GM23248 (cell line): Measurements from ENCODE around the gene GMPPA.

Experiments
- EZH2 ChIP-seq: fragments of 200-600 bp; sonication (generic); IDR thresholded peaks from 2 replicates; pipeline ENCODE4 v1.6.1; 2018; ENCODE audit warnings: antibody characterized with exemption, mild to moderate bottlenecking; ENCODE audit not compliant: insufficient read depth, poor library complexity, severe bottlenecking
- EZH2phosphoT487 ChIP-seq: fragments of 200-600 bp; sonication (generic); IDR thresholded peaks from 2 replicates; pipeline ENCODE4 v1.6.1; 2018; ENCODE audit warnings: antibody characterized with exemption, moderate library complexity, mild to moderate bottlenecking, low read depth; ENCODE audit not compliant: insufficient read depth

GRCh38 chr2:219512524-219513216 lies 14.0 kb downstream of the GMPPA start:
- TF ChIP-seq EZH2 (no peak), EZH2phosphoT487 (no peak)
